ENCODE data around the gene KATNB1. TPM values are rescaled to one million over a fixed set of nuclear protein-coding genes. Genes with fewer than 3 reads are reported as not detected.

The KATNB1 gene
- total and polyA plus RNA-seq, 2 donors (not counting 1 experiment from before 2014, with no cell fraction given), result 6.7 to 15.2 TPM

DNA sequence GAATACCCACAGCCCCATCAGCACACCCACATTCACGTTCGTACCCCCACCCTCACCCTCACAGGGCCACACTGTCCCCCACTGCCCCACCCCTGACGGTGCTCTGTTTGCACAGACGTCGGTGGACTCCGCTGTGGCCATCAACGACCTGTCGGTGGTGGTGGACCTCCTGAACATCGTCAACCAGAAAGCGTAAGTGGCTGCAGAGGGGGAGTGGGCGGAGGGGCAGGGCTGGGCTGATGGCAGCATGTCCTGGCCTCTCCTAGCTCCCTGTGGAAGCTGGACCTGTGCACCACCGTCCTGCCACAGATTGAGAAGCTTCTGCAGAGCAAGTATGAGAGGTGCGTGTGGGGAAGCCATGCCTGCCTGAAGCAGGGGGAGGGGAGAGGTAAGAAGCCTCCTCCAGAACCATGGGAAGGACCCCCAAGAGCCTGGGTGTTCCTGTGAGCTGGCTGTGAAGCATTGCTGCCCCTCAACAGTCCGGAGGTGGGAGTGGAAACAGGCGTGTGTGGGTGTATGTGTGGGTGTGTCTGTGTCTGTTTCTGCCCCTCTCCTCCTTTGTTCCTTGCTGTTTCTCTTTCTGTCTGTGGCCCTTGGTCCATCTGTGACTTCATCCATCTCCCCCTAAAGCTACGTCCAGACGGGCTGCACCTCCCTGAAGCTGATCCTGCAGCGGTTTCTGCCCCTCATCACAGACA, 20.3 kb downstream of the KATNB1 start:
- H3K27me3 ChIP-seq (ENCODE audit: control insufficient read depth, insufficient read depth, low read length), result no peaks in the 10 kb centered on the region
- H3K27ac ChIP-seq (ENCODE audit: insufficient read depth, low read length), result no peak overlapping the region
- no peak overlapping the region for H3K9ac ChIP-seq (ENCODE audit: insufficient read depth, low read length)
- no peak overlapping the region for H3K4me3 ChIP-seq (replicated peaks in 1 of 4; ENCODE audit: control extremely low read depth in 1 of 4, insufficient read depth in 1 of 4, low read depth in 3 of 4, low read length in 4 of 4)
- H3K4me1 ChIP-seq (ENCODE audit: control insufficient read depth, extremely low read depth, insufficient read depth, low read length), result no peaks in the 10 kb centered on the region
- no peak for DNase-seq (ENCODE audit: low read depth in 2 of 2)
- no peak for TF ChIP-seq EZH2 (IDR thresholded peaks at IDR 0.05; ENCODE audit: low read length, missing control alignments)
- TF ChIP-seq, protein P1, sequence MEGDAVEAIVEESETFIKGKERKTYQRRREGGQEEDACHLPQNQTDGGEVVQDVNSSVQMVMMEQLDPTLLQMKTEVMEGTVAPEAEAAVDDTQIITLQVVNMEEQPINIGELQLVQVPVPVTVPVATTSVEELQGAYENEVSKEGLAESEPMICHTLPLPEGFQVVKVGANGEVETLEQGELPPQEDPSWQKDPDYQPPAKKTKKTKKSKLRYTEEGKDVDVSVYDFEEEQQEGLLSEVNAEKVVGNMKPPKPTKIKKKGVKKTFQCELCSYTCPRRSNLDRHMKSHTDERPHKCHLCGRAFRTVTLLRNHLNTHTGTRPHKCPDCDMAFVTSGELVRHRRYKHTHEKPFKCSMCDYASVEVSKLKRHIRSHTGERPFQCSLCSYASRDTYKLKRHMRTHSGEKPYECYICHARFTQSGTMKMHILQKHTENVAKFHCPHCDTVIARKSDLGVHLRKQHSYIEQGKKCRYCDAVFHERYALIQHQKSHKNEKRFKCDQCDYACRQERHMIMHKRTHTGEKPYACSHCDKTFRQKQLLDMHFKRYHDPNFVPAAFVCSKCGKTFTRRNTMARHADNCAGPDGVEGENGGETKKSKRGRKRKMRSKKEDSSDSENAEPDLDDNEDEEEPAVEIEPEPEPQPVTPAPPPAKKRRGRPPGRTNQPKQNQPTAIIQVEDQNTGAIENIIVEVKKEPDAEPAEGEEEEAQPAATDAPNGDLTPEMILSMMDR (conservative IDR thresholded peaks at IDR 0.05 in 1 of 2, IDR thresholded peaks at IDR 0.05 in 1 of 2; ENCODE audit: low read depth in 1 of 2, low read length in 2 of 2), result no peak
- H3K36me3 ChIP-seq (ENCODE audit: control insufficient read depth, insufficient read depth, low read length), result peaks cover 15% of the 10 kb centered on the region
- H3K9me3 ChIP-seq (ENCODE audit: control insufficient read depth, insufficient read depth, low read depth, low read length), result no peaks in the 10 kb centered on the region
- H3K79me2 ChIP-seq (ENCODE audit: control insufficient read depth, insufficient read depth, low read length), result no peaks in the 10 kb centered on the region
- no peaks in the 10 kb centered on the region for H4K20me1 ChIP-seq (ENCODE audit: control insufficient read depth, extremely low read depth, insufficient read depth, low read length)
- H2AFZ ChIP-seq (ENCODE audit: low read length), result no peak overlapping the region
- H3K4me2 ChIP-seq (ENCODE audit: extremely low read depth, insufficient read depth, low read length), result no peak overlapping the region

DNA sequence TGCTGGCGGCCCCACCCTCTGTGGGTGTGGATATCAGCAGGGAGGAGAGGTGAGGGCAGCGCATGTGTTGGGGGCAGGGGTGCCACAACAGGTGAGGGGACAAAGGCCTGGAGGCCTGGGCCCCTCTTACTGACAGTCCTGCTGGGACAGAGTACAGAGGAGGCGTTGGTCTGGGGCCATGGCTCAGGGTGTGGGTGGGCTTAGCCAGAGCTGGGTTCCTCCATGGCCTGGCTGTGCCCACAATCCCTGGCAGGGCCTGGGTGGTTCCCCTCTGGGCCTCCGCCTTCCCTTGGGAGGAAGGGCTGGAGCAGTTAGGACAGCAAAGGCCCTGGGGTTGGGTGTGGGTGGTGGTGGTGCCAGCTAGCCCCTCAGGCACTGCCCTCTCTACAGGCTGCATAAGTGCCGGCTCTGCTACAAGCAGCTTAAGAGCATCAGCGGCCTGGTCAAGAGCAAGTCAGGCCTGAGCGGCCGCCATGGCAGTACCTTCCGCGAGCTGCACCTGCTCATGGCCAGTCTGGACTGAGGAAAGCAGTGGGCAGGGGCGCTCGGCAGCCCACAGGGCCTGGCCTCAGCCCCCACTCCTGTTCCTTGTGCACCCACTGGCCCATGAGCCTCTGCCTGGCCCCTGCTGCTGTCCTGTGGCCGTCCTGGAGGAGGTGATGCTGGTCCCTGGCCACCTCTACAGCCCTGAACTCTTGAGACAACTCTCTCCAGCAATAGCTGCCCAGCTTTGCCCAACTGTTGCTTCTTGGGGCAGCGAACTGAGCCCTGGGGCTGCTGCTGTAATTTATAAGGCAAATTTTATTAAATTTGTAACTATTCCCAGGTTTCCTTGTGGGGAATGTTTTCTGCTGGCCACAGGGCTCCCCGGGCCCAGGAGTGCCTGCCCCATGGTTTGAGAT, 21.1 kb downstream of the KATNB1 start:
- no peak for DNase-seq (ENCODE audit: low read depth in 2 of 2)
- no peak overlapping the region for H3K9ac ChIP-seq (ENCODE audit: insufficient read depth, low read length)
- H3K27ac ChIP-seq (ENCODE audit: insufficient read depth, low read length), result no peak overlapping the region
- H2AFZ ChIP-seq (ENCODE audit: low read length), result no peak overlapping the region
- H3K79me2 ChIP-seq (ENCODE audit: control insufficient read depth, insufficient read depth, low read length), result no peaks in the 10 kb centered on the region
- no peak for TF ChIP-seq EZH2 (IDR thresholded peaks at IDR 0.05; ENCODE audit: low read length, missing control alignments)
- TF ChIP-seq, protein P1 (conservative IDR thresholded peaks at IDR 0.05 in 1 of 2, IDR thresholded peaks at IDR 0.05 in 1 of 2; ENCODE audit: low read depth in 1 of 2, low read length in 2 of 2), result no peak
- H4K20me1 ChIP-seq (ENCODE audit: control insufficient read depth, extremely low read depth, insufficient read depth, low read length), result no peaks in the 10 kb centered on the region
- H3K4me2 ChIP-seq (ENCODE audit: extremely low read depth, insufficient read depth, low read length), result no peak overlapping the region
- no peaks in the 10 kb centered on the region for H3K27me3 ChIP-seq (ENCODE audit: control insufficient read depth, insufficient read depth, low read length)
- H3K4me3 ChIP-seq (replicated peaks in 1 of 4; ENCODE audit: control extremely low read depth in 1 of 4, insufficient read depth in 1 of 4, low read depth in 3 of 4, low read length in 4 of 4), result no peak overlapping the region
- peaks cover 17% of the 10 kb centered on the region for H3K36me3 ChIP-seq (ENCODE audit: control insufficient read depth, insufficient read depth, low read length)
- no peaks in the 10 kb centered on the region for H3K9me3 ChIP-seq (ENCODE audit: control insufficient read depth, insufficient read depth, low read depth, low read length)
- H3K4me1 ChIP-seq (ENCODE audit: control insufficient read depth, extremely low read depth, insufficient read depth, low read length), result no peaks in the 10 kb centered on the region

DNA sequence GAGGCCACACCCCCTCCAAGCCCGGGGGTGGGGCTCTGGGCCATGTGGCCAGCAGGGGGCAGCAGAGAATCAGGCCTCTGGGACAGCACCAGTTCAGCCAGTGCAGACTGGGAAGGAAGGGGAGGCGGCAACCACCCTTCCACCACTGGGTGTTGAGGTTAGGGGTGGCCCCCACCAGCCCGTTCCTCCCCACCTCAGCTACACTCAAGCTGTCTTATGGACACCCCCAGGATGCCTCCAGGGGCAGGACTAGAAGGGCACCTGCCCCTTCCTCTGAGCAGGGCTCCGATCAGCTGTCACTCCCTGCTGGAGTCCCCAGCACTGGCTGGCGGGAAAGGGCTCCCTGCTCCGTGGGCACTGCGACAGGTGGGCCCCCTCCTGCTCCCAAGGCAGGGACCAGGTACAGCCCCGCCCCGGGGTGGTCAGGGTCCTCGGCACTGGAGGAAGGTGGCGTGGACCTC, 21.8 kb downstream of the KATNB1 start:
- TF ChIP-seq, protein P1 (conservative IDR thresholded peaks at IDR 0.05 in 1 of 2, IDR thresholded peaks at IDR 0.05 in 1 of 2; ENCODE audit: low read depth in 1 of 2, low read length in 2 of 2), result peak; percentile 86
- no peak for TF ChIP-seq EZH2 (IDR thresholded peaks at IDR 0.05; ENCODE audit: low read length, missing control alignments)
- H3K27me3 ChIP-seq (ENCODE audit: control insufficient read depth, insufficient read depth, low read length), result no peaks in the 10 kb centered on the region
- H3K4me2 ChIP-seq (ENCODE audit: extremely low read depth, insufficient read depth, low read length), result no peak overlapping the region
- no peaks in the 10 kb centered on the region for H4K20me1 ChIP-seq (ENCODE audit: control insufficient read depth, extremely low read depth, insufficient read depth, low read length)
- peaks cover 17% of the 10 kb centered on the region for H3K36me3 ChIP-seq (ENCODE audit: control insufficient read depth, insufficient read depth, low read length)
- H3K27ac ChIP-seq (ENCODE audit: insufficient read depth, low read length), result no peak overlapping the region
- H2AFZ ChIP-seq (ENCODE audit: low read length), result no peak overlapping the region
- DNase-seq (ENCODE audit: low read depth in 2 of 2), result peak; percentile 60 to 65
- H3K9ac ChIP-seq (ENCODE audit: insufficient read depth, low read length), result no peak overlapping the region
- H3K79me2 ChIP-seq (ENCODE audit: control insufficient read depth, insufficient read depth, low read length), result no peaks in the 10 kb centered on the region
- no peak overlapping the region for H3K4me3 ChIP-seq (replicated peaks in 1 of 4; ENCODE audit: control extremely low read depth in 1 of 4, insufficient read depth in 1 of 4, low read depth in 3 of 4, low read length in 4 of 4)
- H3K4me1 ChIP-seq (ENCODE audit: control insufficient read depth, extremely low read depth, insufficient read depth, low read length), result no peaks in the 10 kb centered on the region
- no peaks in the 10 kb centered on the region for H3K9me3 ChIP-seq (ENCODE audit: control insufficient read depth, insufficient read depth, low read depth, low read length)
